Activated naive CD8-positive, alpha-beta T cell treated with anti-CD3 and anti-CD28 coated beads, Interleukin-2, amount 10 ng/mL, durations not matched to agents 7 days and 5 days (primary cell): ENCODE measurements around the gene PRKCA. TPM values are rescaled to one million over a fixed set of nuclear protein-coding genes. Genes with fewer than 3 reads are reported as not detected.

Source experiments
- ATAC-seq: fragments of 150-1000 bp; cut with Tn5 transposase; one replicate; pipeline ENCODE4 v1.10.0; 2021; ENCODE audit warnings: low read depth, moderate library complexity
- POLR2A ChIA-PET: fragments of 350-600 bp; sonication (Branson Sonifier 250); formaldehyde crosslinking; loops from one replicate; lab custom pipeline; 2021; ENCODE audit warnings: antibody characterized with exemption; lab: Charles Lee
- DNase-seq: peaks from one replicate; pipeline ENCODE4 v3.0.0; 2021
- H3K27ac Mint-ChIP-seq: one replicate; pipeline ENCODE4 v1.8.0; 2022; ENCODE audit warnings: mild to moderate bottlenecking, mixed read lengths
- H3K27me3 Mint-ChIP-seq: one replicate; pipeline ENCODE4 v1.8.0; 2022; ENCODE audit warnings: mild to moderate bottlenecking, moderate library complexity, mixed read lengths
- H3K36me3 Mint-ChIP-seq: one replicate; pipeline ENCODE4 v1.8.0; 2021; ENCODE audit warnings: mild to moderate bottlenecking, mixed read lengths
- H3K4me1 Mint-ChIP-seq: one replicate; pipeline ENCODE4 v1.8.0; 2021; ENCODE audit warnings: mixed read lengths
- H3K4me3 Mint-ChIP-seq: one replicate; pipeline ENCODE4 v1.8.0; 2022; ENCODE audit warnings: mild to moderate bottlenecking, moderate library complexity, mixed read lengths
- H3K9me3 Mint-ChIP-seq: one replicate; pipeline ENCODE4 v1.8.0; 2021; ENCODE audit warnings: mixed read lengths
- total RNA-seq, 2 experiments: library from RNA; stranded (reverse); gene quantifications; one replicate each; pipeline ENCODE4 v1.2.3, GENCODE V29; 2021

PRKCA gene
- total RNA-seq, 2 experiments from 2014 or later = 66.1 to 66.5 TPM

DNA sequence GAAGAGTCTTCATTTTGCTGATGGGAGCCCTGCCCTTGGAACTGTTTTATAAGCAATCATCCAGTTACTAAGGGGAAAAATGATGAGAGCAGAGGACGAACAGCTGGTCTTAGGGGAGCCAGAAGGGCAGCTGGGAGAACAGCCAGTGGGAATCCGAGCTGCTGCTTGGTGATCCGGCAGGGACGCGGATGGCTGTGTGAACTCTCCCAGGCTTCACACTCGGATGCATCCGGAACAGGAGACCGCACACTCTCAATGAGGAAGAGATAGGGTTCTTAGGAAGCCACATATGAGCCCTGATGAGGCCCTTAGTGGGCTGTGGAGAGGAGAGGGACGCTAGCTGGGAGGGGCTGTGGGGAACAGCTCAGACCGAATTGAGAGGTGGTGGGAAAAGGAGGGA, 527.5 kb downstream of the PRKCA start:
- Mint-ChIP-seq H3K9me3 (peaks cover 1% of the 10 kb centered on the region), H3K4me1 (peaks cover 5% of the 10 kb centered on the region), H3K36me3 (no peaks in the 10 kb centered on the region), H3K27me3 (peaks cover 46% of the 10 kb centered on the region), H3K4me3 (no peak overlapping the region), H3K27ac (no peak overlapping the region)
- POLR2A ChIA-PET = no interaction called here
- ATAC-seq = no peak
- DNase-seq = no peak

DNA sequence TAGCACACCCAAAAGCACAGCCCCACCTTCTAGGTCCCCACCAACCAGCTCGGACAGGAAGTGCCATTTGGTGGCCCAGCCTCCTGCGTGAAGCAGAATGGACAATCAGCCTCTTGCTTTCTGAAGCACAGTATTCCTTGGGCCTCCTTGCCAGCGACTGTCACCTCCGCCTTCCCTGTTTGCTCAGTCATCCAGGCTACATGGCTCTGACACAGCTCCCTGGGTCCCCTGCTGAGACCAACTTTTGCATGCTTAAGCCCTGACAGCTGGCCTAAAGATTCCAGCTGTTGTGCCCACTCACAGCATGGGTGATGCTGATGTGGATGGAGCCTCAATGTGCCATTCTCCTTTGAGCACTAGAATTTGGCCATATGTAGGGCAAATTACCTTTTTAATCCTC, 528.0 kb downstream of the PRKCA start:
- peaks cover 5% of the 10 kb centered on the region for H3K4me1 Mint-ChIP-seq
- no peak overlapping the region for H3K4me3 Mint-ChIP-seq
- H3K9me3 Mint-ChIP-seq = peaks cover 1% of the 10 kb centered on the region
- POLR2A ChIA-PET = no interaction called here
- peaks cover 46% of the 10 kb centered on the region for H3K27me3 Mint-ChIP-seq
- H3K36me3 Mint-ChIP-seq = no peaks in the 10 kb centered on the region
- H3K27ac Mint-ChIP-seq = no peak overlapping the region
- ATAC-seq (no peak), DNase-seq (no peak)

DNA sequence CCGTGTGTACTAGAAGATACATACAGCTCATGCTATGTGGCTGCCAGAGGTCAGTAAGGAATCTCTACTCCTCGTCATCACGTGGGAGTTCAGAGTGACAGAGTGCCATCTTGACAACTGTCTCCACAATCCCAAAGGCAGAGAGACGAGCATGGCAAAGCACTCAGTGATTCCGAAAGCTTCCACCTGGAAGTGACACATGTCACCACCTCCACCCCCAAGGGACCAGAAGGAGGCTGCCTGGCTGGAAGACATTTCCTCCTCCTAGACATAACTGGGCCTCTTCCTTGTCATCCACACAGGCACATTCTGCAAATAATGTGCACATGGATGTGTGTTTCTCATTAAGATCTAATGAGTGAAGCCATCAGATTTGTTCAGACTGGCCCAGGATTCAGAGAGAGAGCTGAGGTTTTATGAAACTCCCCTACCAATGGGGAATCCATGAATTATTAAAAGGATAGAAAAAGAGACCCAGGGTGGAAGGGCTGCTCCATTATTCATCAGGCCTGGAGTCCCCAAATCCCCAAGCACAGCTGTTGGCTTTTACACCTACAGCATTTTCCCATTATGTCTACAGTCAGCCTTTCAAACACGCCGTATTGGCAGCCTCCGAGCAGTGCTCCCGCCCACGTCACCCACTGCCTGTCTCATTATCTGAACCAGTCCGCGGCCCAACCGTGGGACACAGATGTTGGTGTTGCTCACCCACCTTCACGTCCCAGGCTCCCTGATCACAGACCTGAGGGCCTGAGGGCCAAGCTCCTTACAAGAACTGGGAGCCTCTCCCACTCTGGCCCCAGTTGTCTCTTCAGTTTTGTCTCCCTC, 529.2 kb downstream of the PRKCA start:
- no peak for DNase-seq
- POLR2A ChIA-PET = interaction anchor here (0.6 to 0.7 kb wide), 2 partner anchors 12 to 217 kb away, joined by 3 to 6 read pairs; no protein-coding TSS in a partner anchor
- ATAC-seq = no peak
- Mint-ChIP-seq H3K4me3 (no peak overlapping the region), H3K9me3 (peaks cover 1% of the 10 kb centered on the region), H3K4me1 (peaks cover 5% of the 10 kb centered on the region), H3K27ac (no peak overlapping the region), H3K27me3 (peaks cover 55% of the 10 kb centered on the region), H3K36me3 (no peaks in the 10 kb centered on the region)

DNA sequence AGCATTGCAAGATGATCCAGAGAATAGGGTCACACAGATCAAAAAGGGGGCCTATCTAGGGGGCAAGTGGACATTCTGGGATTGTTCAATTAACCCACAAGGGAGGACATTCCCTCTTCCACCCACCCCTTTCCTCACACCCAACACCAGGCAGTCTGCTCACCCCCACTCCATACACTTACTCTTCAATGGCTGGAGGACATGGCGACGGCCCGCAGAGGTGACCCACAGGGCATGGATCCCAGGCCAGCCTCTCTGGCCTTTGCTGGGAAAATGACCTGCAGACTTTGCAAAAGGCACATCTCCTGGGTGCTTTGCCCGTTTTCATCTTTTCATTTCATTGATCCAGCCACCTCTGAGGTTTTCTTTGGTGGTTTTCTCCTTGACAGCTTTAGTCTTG, 530.8 kb downstream of the PRKCA start:
- Mint-ChIP-seq H3K9me3 (no peaks in the 10 kb centered on the region), H3K36me3 (no peaks in the 10 kb centered on the region), H3K4me1 (peaks cover 5% of the 10 kb centered on the region), H3K27me3 (peaks cover 49% of the 10 kb centered on the region), H3K27ac (no peak overlapping the region), H3K4me3 (no peak overlapping the region)
- DNase-seq = no peak
- no peak for ATAC-seq
- POLR2A ChIA-PET = no interaction called here

DNA sequence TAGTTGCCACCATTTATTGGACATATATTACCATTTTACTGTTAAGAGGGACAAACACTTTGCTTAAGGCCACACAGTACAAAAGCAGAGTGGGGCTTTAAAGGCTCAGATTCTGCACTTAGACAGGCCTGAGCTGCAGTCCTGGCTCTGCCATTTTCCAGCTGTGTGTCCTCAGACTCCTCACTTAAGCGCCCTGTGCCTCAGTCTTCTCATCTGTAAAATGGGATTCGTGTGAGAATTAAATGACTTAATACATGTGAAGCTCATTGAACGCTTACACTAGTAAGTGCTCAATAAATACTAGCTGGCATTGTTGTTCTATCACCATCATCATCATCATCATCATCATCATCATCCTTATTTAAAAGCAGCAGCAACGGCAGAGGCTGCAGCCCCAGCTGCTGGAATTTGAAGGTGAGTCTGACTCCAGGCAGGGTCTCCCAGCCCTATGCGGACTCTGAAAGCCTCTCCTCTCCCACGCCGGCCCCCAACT, 532.1 kb downstream of the PRKCA start:
- no peak for DNase-seq
- Mint-ChIP-seq H3K36me3 (no peaks in the 10 kb centered on the region), H3K4me1 (peaks cover 4% of the 10 kb centered on the region), H3K27ac (no peak overlapping the region), H3K9me3 (no peaks in the 10 kb centered on the region), H3K27me3 (peaks cover 38% of the 10 kb centered on the region), H3K4me3 (no peak overlapping the region)
- POLR2A ChIA-PET = no interaction called here
- ATAC-seq = no peak

DNA sequence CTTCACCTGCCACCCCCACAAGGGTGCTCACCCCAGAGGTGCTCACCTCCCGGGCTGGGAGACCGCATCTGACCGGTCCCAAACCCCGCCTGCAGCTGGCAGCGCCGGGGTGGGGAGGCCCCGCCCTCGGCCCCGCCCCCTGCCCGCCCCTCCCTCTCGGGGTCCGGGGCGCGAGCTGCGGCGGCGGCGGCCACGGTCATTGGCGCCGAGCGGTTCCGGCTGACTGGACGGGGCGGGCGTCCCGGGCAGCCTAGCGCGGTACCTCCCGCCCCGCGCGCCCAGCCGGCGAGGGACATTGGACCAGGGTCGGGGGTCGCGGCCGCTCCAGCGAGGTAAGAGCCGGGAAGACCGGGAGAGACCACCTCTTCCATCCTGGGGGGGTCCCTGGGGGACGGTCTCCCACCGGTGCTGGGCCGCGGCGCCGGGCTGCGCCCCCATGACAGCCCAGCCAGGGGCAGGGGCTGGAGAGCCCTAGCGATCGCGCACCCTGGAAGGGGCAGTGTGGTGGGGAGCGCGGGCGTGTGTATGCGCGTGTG, 532.6 kb downstream of the PRKCA start, which contains the start of gene CACNG5:
TSS of gene CACNG5 (plus strand) at position 199 of the 536 bp plus-strand sequence. CDS start 42,216 bp downstream, outside the sequence.
- ATAC-seq (no peak), DNase-seq (no peak)
- Mint-ChIP-seq H3K9me3 (no peaks in the 10 kb centered on the region), H3K27ac (no peak within 1 kb of the TSS), H3K4me3 (no peak within 1 kb of the TSS), H3K36me3 (no peaks in the 10 kb centered on the region), H3K27me3 (peaks cover 33% of the 10 kb centered on the region), H3K4me1 (peaks cover 2% of the 10 kb centered on the region)
- POLR2A ChIA-PET = no interaction called here

DNA sequence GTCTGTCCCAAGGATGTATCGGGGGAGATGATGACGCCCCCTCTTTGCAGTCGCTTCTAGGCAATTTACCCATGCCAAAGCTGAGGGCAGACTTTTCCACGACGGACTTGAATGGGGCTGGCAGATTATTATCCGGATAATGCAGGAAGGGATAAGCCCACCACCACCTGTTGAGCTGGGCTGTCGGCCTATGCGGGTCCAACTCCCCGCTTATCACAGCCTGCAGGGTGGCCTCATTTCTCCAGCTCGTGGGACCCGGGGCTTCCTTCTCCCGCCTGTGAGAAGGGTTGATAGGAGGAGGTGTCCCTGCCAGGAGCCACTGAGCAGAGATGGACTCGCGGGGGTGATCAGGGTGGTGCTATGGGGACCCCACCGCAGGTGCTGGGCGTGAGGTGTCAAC, 533.1 kb downstream of the PRKCA start:
- Mint-ChIP-seq H3K27ac (no peak overlapping the region), H3K4me1 (no peaks in the 10 kb centered on the region), H3K9me3 (no peaks in the 10 kb centered on the region), H3K4me3 (no peak overlapping the region), H3K36me3 (no peaks in the 10 kb centered on the region), H3K27me3 (peaks cover 30% of the 10 kb centered on the region)
- ATAC-seq (no peak), DNase-seq (no peak)
- POLR2A ChIA-PET = no interaction called here

DNA sequence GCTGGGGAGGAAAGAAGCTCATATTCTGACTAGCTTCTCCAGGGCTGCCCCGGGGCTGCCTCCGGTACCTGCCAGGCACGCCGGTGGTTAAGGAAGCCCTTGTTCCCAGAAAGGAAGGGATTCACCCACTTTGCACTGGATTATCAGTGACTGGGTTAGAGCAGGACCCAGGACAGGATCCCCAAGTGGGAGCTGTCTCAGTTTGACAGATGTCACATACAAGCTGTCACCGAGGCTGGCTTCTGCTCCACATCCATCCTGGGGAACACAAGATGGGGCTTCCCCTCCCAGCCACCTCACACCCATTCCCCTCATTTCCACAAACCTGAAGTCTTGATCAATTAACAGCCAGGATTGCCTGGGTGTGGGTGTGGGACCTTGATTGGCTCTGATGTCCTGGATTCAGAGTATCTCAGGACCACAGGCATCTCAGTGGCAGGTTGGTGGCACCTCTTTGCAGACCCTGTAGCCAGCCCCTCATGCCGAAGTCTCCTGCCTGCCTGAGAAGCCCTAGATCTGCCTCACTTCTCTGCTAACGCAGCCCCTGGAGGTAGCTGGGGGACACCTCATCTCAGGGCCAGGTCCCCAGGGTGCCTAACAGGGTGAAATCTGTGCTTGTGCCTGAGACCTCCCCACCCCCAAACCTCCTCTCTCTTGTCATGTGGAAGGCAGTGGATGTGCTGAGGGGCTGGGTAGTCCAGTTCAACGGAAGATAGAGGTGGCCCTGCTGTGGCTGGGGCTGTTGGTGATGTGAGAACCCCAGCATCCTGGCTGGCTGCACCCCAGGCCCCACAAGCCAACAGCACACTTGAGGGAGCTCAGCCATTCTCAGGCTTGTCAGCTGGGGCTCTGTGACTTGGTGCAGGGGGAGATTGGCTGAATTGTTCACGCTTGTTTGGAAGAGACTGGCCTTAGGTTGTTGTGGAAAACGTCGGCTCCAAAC, 533.9 kb downstream of the PRKCA start:
- peaks cover 33% of the 10 kb centered on the region for H3K27me3 Mint-ChIP-seq
- H3K4me3 Mint-ChIP-seq = no peak overlapping the region
- DNase-seq (no peak), ATAC-seq (no peak)
- no peaks in the 10 kb centered on the region for H3K36me3 Mint-ChIP-seq
- POLR2A ChIA-PET = no interaction called here
- H3K9me3 Mint-ChIP-seq = no peaks in the 10 kb centered on the region
- no peaks in the 10 kb centered on the region for H3K4me1 Mint-ChIP-seq
- no peak overlapping the region for H3K27ac Mint-ChIP-seq

DNA sequence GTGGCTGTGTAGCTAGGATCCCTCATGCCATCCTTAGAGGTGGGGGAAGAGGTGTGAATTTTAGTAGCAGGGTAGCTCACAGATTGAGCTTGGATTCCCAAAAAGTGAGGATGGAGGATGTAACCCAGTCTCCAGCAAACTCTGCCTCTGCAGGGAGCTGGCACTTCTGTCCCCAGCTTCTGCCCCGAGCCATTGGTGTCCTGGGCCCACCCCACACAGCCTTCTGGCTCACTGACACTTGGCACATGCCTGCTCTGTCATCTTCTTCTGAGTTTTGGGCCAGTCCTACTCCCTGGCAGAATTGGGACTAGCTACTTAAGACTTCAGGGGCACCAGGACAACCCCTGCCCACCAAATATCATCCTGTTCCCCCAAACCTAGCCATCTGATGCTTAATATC, 534.8 kb downstream of the PRKCA start:
- Mint-ChIP-seq H3K27ac (no peak overlapping the region), H3K9me3 (no peaks in the 10 kb centered on the region), H3K27me3 (peaks cover 37% of the 10 kb centered on the region), H3K4me1 (no peaks in the 10 kb centered on the region), H3K36me3 (no peaks in the 10 kb centered on the region), H3K4me3 (no peak overlapping the region)
- DNase-seq = no peak
- no peak for ATAC-seq
- POLR2A ChIA-PET = no interaction called here

DNA sequence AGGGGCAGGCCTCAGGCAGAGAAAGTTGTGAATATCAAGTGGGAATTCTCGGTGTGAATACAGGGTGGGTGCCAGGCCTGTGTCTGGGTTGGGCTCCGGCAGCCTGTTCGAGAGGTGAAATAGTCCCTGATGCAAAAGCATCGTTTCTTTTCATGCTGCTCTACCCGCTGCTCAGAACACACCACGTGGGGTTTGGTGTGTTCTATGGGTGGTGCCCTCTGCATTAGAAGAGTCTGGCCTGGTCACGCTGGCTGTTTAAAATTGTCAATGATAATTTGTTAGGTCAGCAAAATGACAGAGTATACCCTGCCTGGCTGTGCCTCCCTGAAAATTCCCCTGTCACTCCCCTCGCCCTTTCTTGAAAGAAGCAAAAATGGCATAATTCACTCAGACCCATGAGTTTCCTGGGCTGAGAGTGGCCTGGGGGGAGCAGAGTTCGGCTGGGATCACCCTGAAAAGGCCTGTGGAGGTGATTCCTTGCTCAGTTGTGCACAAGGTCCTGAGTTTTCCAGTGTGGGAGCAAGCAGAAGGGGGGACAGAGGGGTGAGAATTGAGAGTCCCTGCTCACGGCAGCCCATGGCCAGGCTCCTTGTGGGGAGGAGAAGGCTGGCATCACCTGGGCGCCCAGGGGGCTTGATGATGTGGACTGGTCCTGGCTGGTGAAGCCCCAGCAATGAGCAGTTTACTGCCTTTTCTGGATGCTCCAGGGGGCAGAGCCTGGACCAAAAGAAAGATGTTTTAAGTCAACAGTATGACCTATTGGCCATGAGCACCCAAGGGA, 535.7 kb downstream of the PRKCA start:
- Mint-ChIP-seq H3K27ac (no peak overlapping the region), H3K27me3 (peaks cover 37% of the 10 kb centered on the region), H3K4me1 (no peaks in the 10 kb centered on the region), H3K9me3 (no peaks in the 10 kb centered on the region), H3K4me3 (no peak overlapping the region), H3K36me3 (no peaks in the 10 kb centered on the region)
- POLR2A ChIA-PET = no interaction called here
- no peak for DNase-seq
- no peak for ATAC-seq

DNA sequence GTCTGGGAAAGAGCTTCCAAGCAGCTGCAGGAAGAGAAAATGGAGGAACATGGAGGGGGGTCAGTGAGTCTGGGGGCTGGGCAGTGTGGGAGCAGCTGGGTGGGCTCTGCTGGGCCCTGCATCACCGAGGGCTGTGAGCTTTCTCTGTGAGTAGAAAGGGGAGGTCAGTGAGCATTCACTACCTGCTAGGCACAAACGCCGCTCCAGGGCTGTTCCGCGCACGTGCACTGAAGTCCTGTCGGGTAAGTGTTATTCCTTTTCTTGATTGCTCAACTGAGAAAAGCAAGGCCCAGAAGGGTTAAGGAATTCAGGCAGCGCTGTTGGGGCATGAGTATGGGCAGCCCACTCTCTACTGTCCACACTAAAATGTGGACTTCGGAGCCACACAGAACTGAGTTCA, 537.2 kb downstream of the PRKCA start:
- no peak overlapping the region for H3K4me3 Mint-ChIP-seq
- no peak overlapping the region for H3K27ac Mint-ChIP-seq
- H3K9me3 Mint-ChIP-seq = no peaks in the 10 kb centered on the region
- POLR2A ChIA-PET = no interaction called here
- no peak for DNase-seq
- H3K4me1 Mint-ChIP-seq = no peaks in the 10 kb centered on the region
- H3K27me3 Mint-ChIP-seq = peaks cover 28% of the 10 kb centered on the region
- ATAC-seq = no peak
- no peaks in the 10 kb centered on the region for H3K36me3 Mint-ChIP-seq

DNA sequence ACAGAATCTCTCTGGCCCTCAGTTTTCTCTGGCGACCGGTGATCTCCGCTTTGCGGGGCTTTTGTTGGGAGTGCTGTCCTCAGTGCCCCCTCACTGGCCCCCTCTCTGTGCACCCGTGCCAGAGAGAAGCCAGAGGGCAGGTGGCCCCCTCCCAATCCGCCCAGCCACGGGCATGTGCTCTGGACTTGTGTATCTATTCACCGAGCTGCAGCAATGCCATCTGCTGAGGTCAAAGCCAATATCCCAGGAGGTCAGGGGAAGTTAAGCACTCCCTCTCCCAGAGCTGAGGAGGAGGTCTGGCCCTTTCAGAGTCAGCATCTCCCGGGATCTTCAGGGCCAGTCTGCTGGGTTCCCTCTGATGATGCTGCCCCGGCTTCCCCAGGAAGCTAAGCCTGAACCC, 537.6 kb downstream of the PRKCA start:
- DNase-seq (no peak), ATAC-seq (no peak)
- Mint-ChIP-seq H3K9me3 (peaks cover 3% of the 10 kb centered on the region), H3K36me3 (no peaks in the 10 kb centered on the region), H3K27me3 (peaks cover 27% of the 10 kb centered on the region), H3K27ac (no peak overlapping the region), H3K4me1 (no peaks in the 10 kb centered on the region), H3K4me3 (no peak overlapping the region)
- POLR2A ChIA-PET = no interaction called here

DNA sequence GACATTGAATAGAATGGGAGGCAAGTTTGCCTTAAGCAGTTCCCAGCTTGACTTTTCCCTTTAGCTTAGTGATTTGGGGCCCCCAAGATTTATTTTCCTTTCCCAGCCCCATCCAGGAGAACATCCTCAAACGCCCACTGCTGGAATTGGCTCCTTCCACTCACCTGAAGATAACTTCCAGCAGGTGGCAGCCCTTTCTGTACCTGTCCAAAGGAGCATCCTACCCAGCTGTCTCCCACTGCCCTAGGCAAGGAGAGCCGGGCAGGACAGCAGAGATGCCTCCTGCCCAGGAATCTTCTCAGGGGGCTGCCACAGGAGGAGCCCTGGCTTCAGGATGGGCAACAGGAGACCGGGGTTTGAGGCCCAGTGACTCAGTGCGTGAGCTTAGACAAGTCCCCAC, 538.9 kb downstream of the PRKCA start:
- Mint-ChIP-seq H3K4me1 (no peaks in the 10 kb centered on the region), H3K27ac (no peak overlapping the region), H3K9me3 (peaks cover 4% of the 10 kb centered on the region), H3K4me3 (no peak overlapping the region), H3K36me3 (no peaks in the 10 kb centered on the region), H3K27me3 (peaks cover 17% of the 10 kb centered on the region)
- ATAC-seq (no peak), DNase-seq (no peak)
- POLR2A ChIA-PET = no interaction called here
